ENCODE data around the gene GPR137.

The GPR137 gene

GRCh38 chr11:64259533-64260067 lies 26.0 kb upstream of the GPR137 start:
- H3K9ac ChIP-seq (ENCODE audit: low read depth, low read length, poor library complexity) = no peak overlapping the region
- peaks cover 0 to 4% of the 10 kb centered on the region in 2 donors for H3K4me1 ChIP-seq (ENCODE audit: control insufficient read depth in 2 of 2, insufficient read depth in 1 of 2, low read depth in 1 of 2, low read length in 2 of 2)
- no peak overlapping the region for H2AFZ ChIP-seq (ENCODE audit: low read length)
- no peak overlapping the region for H3K27ac ChIP-seq (replicated peaks; ENCODE audit: low read length)
- H3K4me2 ChIP-seq (ENCODE audit: insufficient read depth, low read length, poor library complexity, severe bottlenecking) = no peak overlapping the region
- no peak for DNase-seq (ENCODE audit: low spot score)
- no peak overlapping the region for H2BK15ac ChIP-seq (ENCODE audit: low read length)
- no CpG with 5 or more reads among the region's 4 CpGs for WGBS, 2 donors (ENCODE audit: extremely low coverage in 2 of 2, insufficient read length in 2 of 2, insufficient replicate concordance in 1 of 2)
- no peak overlapping the region for H4K8ac ChIP-seq (ENCODE audit: low read depth, low read length)
- peak overlapping the region in 1 of 2 donors; percentile 43 for H3K4me3 ChIP-seq (ENCODE audit: low read length in 2 of 2)
- H2AK5ac ChIP-seq (ENCODE audit: low read depth, low read length) = no peak overlapping the region
- H2BK12ac ChIP-seq (ENCODE audit: low read length) = no peak overlapping the region
- peaks cover 42 to 87% of the 10 kb centered on the region in 2 donors for H3K36me3 ChIP-seq (replicated peaks in 1 of 2; ENCODE audit: control insufficient read depth in 2 of 2, insufficient read depth in 2 of 2, low read length in 2 of 2)
- no peaks in the 10 kb centered on the region for H3K27me3 ChIP-seq (ENCODE audit: control insufficient read depth in 3 of 3, insufficient read depth in 3 of 3, low read depth in 1 of 3, low read length in 3 of 3)
- no peak overlapping the region for H4K91ac ChIP-seq (ENCODE audit: low read depth, low read length, poor library complexity)
- no peak overlapping the region for H2BK5ac ChIP-seq (ENCODE audit: low read length)
- H3K79me1 ChIP-seq (ENCODE audit: low read depth, low read length) = peaks cover 3% of the 10 kb centered on the region
- no peak overlapping the region for H3K18ac ChIP-seq (ENCODE audit: low read length)
- H2BK120ac ChIP-seq (ENCODE audit: low read depth, low read length) = peak overlapping the region; percentile 31
- H3K4ac ChIP-seq (ENCODE audit: low read length) = no peak overlapping the region
- no peaks in the 10 kb centered on the region for H3K9me3 ChIP-seq (replicated peaks in 1 of 2; ENCODE audit: control insufficient read depth in 2 of 2, insufficient read depth in 1 of 2, low read depth in 1 of 2, low read length in 2 of 2)
- no peak overlapping the region for H3K23ac ChIP-seq (ENCODE audit: low read depth, low read length, poor library complexity)
- no peak overlapping the region for H3K14ac ChIP-seq (ENCODE audit: low read length)

GRCh38 chr11:64260147-64260708 lies 25.4 kb upstream of the GPR137 start:
- H3K18ac ChIP-seq (ENCODE audit: low read length) = no peak overlapping the region
- no peak overlapping the region for H3K4me3 ChIP-seq (ENCODE audit: low read length in 2 of 2)
- H4K8ac ChIP-seq (ENCODE audit: low read depth, low read length) = no peak overlapping the region
- no peak overlapping the region for H3K27ac ChIP-seq (replicated peaks; ENCODE audit: low read length)
- H3K27me3 ChIP-seq (ENCODE audit: control insufficient read depth in 3 of 3, insufficient read depth in 3 of 3, low read depth in 1 of 3, low read length in 3 of 3) = no peaks in the 10 kb centered on the region
- DNase-seq (ENCODE audit: low spot score) = no peak
- H4K91ac ChIP-seq (ENCODE audit: low read depth, low read length, poor library complexity) = no peak overlapping the region
- peaks cover 42 to 83% of the 10 kb centered on the region in 2 donors for H3K36me3 ChIP-seq (replicated peaks in 1 of 2; ENCODE audit: control insufficient read depth in 2 of 2, insufficient read depth in 2 of 2, low read length in 2 of 2)
- no peak overlapping the region for H2BK120ac ChIP-seq (ENCODE audit: low read depth, low read length)
- no CpG with 5 or more reads among the region's 6 CpGs for WGBS, 2 donors (ENCODE audit: extremely low coverage in 2 of 2, insufficient read length in 2 of 2, insufficient replicate concordance in 1 of 2)
- H2AK5ac ChIP-seq (ENCODE audit: low read depth, low read length) = no peak overlapping the region
- H2BK15ac ChIP-seq (ENCODE audit: low read length) = no peak overlapping the region
- H2BK5ac ChIP-seq (ENCODE audit: low read length) = no peak overlapping the region
- no peak overlapping the region for H3K23ac ChIP-seq (ENCODE audit: low read depth, low read length, poor library complexity)
- peaks cover 3% of the 10 kb centered on the region for H3K79me1 ChIP-seq (ENCODE audit: low read depth, low read length)
- H3K4me2 ChIP-seq (ENCODE audit: insufficient read depth, low read length, poor library complexity, severe bottlenecking) = no peak overlapping the region
- H3K4ac ChIP-seq (ENCODE audit: low read length) = no peak overlapping the region
- no peak overlapping the region for H3K9ac ChIP-seq (ENCODE audit: low read depth, low read length, poor library complexity)
- H2AFZ ChIP-seq (ENCODE audit: low read length) = no peak overlapping the region
- no peak overlapping the region for H2BK12ac ChIP-seq (ENCODE audit: low read length)
- no peak overlapping the region for H3K14ac ChIP-seq (ENCODE audit: low read length)
- peaks cover 0 to 4% of the 10 kb centered on the region in 2 donors for H3K4me1 ChIP-seq (ENCODE audit: control insufficient read depth in 2 of 2, insufficient read depth in 1 of 2, low read depth in 1 of 2, low read length in 2 of 2)
- no peaks in the 10 kb centered on the region for H3K9me3 ChIP-seq (replicated peaks in 1 of 2; ENCODE audit: control insufficient read depth in 2 of 2, insufficient read depth in 1 of 2, low read depth in 1 of 2, low read length in 2 of 2)

- Histone ChIP-seq H3K18ac (ENCODE audit: low read length) (no peak overlapping the region), H3K9me3 (replicated peaks in 1 of 2; ENCODE audit: control insufficient read depth in 2 of 2, insufficient read depth in 1 of 2, low read depth in 1 of 2, low read length in 2 of 2) (no peaks in the 10 kb centered on the region), H2BK5ac (ENCODE audit: low read length) (peak overlapping the region; percentile 53), H3K27me3 (ENCODE audit: control insufficient read depth in 3 of 3, insufficient read depth in 3 of 3, low read depth in 1 of 3, low read length in 3 of 3) (no peaks in the 10 kb centered on the region), H3K14ac (ENCODE audit: low read length) (peak overlapping the region; percentile 8), H3K36me3 (replicated peaks in 1 of 2; ENCODE audit: control insufficient read depth in 2 of 2, insufficient read depth in 2 of 2, low read length in 2 of 2) (peaks cover 46 to 85% of the 10 kb centered on the region in 2 donors), H3K27ac (replicated peaks; ENCODE audit: low read length) (no peak overlapping the region), H3K4me1 (ENCODE audit: control insufficient read depth in 2 of 2, insufficient read depth in 1 of 2, low read depth in 1 of 2, low read length in 2 of 2) (peaks cover 0 to 4% of the 10 kb centered on the region in 2 donors), H3K4me3 (ENCODE audit: low read length in 2 of 2) (no peak overlapping the region), H2AFZ (ENCODE audit: low read length) (no peak overlapping the region), H3K79me1 (ENCODE audit: low read depth, low read length) (peaks cover 3% of the 10 kb centered on the region), H3K4ac (ENCODE audit: low read length) (no peak overlapping the region), H4K91ac (ENCODE audit: low read depth, low read length, poor library complexity) (no peak overlapping the region), H2BK120ac (ENCODE audit: low read depth, low read length) (no peak overlapping the region), H3K23ac (ENCODE audit: low read depth, low read length, poor library complexity) (peak overlapping the region; percentile 12), H3K4me2 (ENCODE audit: insufficient read depth, low read length, poor library complexity, severe bottlenecking) (no peak overlapping the region), H4K8ac (ENCODE audit: low read depth, low read length) (no peak overlapping the region), H2AK5ac (ENCODE audit: low read depth, low read length) (no peak overlapping the region), H2BK15ac (ENCODE audit: low read length) (no peak overlapping the region), H2BK12ac (ENCODE audit: low read length) (no peak overlapping the region), H3K9ac (ENCODE audit: low read depth, low read length, poor library complexity) (peak overlapping the region; percentile 4)
- DNase-seq (ENCODE audit: low spot score) = no peak
- WGBS, 2 donors (ENCODE audit: extremely low coverage in 2 of 2, insufficient read length in 2 of 2, insufficient replicate concordance in 1 of 2) = no CpG with 5 or more reads among the region's 18 CpGs
Measured at GRCh38 chr11:64261556-64262080, 24.0 kb upstream of the GPR137 start.

- H3K27ac ChIP-seq (replicated peaks; ENCODE audit: low read length) = no peak overlapping the region
- H3K9me3 ChIP-seq (replicated peaks in 1 of 2; ENCODE audit: control insufficient read depth in 2 of 2, insufficient read depth in 1 of 2, low read depth in 1 of 2, low read length in 2 of 2) = no peaks in the 10 kb centered on the region
- H3K4me3 ChIP-seq (ENCODE audit: low read length in 2 of 2) = no peak overlapping the region
- H2BK12ac ChIP-seq (ENCODE audit: low read length) = no peak overlapping the region
- peak overlapping the region; percentile 17 for H3K18ac ChIP-seq (ENCODE audit: low read length)
- H3K23ac ChIP-seq (ENCODE audit: low read depth, low read length, poor library complexity) = no peak overlapping the region
- peak overlapping the region; percentile 70 for H2AK5ac ChIP-seq (ENCODE audit: low read depth, low read length)
- no peak overlapping the region for H3K4ac ChIP-seq (ENCODE audit: low read length)
- no peak overlapping the region for H4K91ac ChIP-seq (ENCODE audit: low read depth, low read length, poor library complexity)
- peaks cover 0 to 4% of the 10 kb centered on the region in 2 donors for H3K4me1 ChIP-seq (ENCODE audit: control insufficient read depth in 2 of 2, insufficient read depth in 1 of 2, low read depth in 1 of 2, low read length in 2 of 2)
- H3K27me3 ChIP-seq (ENCODE audit: control insufficient read depth in 3 of 3, insufficient read depth in 3 of 3, low read depth in 1 of 3, low read length in 3 of 3) = no peaks in the 10 kb centered on the region
- peaks cover 3% of the 10 kb centered on the region for H3K79me1 ChIP-seq (ENCODE audit: low read depth, low read length)
- peak overlapping the region; percentile 70 for H3K9ac ChIP-seq (ENCODE audit: low read depth, low read length, poor library complexity)
- peak overlapping the region; percentile 43 for H4K8ac ChIP-seq (ENCODE audit: low read depth, low read length)
- H2BK120ac ChIP-seq (ENCODE audit: low read depth, low read length) = no peak overlapping the region
- H2BK15ac ChIP-seq (ENCODE audit: low read length) = no peak overlapping the region
- no peak overlapping the region for H2AFZ ChIP-seq (ENCODE audit: low read length)
- H2BK5ac ChIP-seq (ENCODE audit: low read length) = no peak overlapping the region
- no peak for DNase-seq (ENCODE audit: low spot score)
- no peak overlapping the region for H3K4me2 ChIP-seq (ENCODE audit: insufficient read depth, low read length, poor library complexity, severe bottlenecking)
- no peak overlapping the region for H3K14ac ChIP-seq (ENCODE audit: low read length)
- WGBS, 2 donors (ENCODE audit: extremely low coverage in 2 of 2, insufficient read length in 2 of 2, insufficient replicate concordance in 1 of 2) = no CpG with 5 or more reads among the region's 42 CpGs
- peaks cover 45 to 84% of the 10 kb centered on the region in 2 donors for H3K36me3 ChIP-seq (replicated peaks in 1 of 2; ENCODE audit: control insufficient read depth in 2 of 2, insufficient read depth in 2 of 2, low read length in 2 of 2)
Measured at GRCh38 chr11:64262271-64263002, 23.2 kb upstream of the GPR137 start.

Data from neuronal stem cell (in vitro differentiated cells).